RCC 7860 (cell line): ENCODE measurements around the gene EWSR1.
A peak's percentile ranks its signal among the peaks of the same experiment; 100 is the strongest.
"Not testable (repeated sequence)": the region's sequence is repeated elsewhere in the genome, so short reads cannot be mapped to it uniquely, and the experiment has no call there.

Source experiments
- DNase-seq: peaks from one replicate; pipeline ENCODE4 v3.0.0-alpha.2; 2015; ENCODE audit warnings: low spot score
- FAIRE-seq: peaks from 2 replicates; lab custom pipeline; 2012; peaks lifted over from hg19 to GRCh38; lab: Jason Lieb, UNC

The EWSR1 gene

GRCh38 chr22:29334696-29335344 lies 66.8 kb downstream of the EWSR1 start:
- DNase-seq (no peak), FAIRE-seq (no peak)

DNA sequence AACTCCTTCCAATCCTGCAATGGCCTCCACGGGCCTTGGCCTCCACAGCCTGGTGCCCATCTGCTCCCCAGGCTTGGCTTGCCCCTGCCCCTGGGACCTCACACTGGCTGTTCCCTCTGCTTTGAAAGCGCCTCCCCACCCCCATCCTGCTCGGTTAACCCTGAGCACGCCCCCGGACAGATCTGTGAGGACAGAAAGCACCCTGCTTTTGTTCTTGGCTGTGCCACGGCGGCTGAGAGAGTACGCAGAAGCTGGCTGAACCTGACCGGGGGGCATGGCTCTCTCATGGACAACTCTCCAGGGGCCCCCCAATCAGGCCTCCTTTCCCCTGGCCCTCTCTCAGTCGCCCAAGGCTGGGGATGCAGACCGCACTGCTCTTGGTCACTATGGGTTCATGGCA lies 67.6 kb downstream of the EWSR1 start:
- no peak for DNase-seq
- no peak for FAIRE-seq

DNA sequence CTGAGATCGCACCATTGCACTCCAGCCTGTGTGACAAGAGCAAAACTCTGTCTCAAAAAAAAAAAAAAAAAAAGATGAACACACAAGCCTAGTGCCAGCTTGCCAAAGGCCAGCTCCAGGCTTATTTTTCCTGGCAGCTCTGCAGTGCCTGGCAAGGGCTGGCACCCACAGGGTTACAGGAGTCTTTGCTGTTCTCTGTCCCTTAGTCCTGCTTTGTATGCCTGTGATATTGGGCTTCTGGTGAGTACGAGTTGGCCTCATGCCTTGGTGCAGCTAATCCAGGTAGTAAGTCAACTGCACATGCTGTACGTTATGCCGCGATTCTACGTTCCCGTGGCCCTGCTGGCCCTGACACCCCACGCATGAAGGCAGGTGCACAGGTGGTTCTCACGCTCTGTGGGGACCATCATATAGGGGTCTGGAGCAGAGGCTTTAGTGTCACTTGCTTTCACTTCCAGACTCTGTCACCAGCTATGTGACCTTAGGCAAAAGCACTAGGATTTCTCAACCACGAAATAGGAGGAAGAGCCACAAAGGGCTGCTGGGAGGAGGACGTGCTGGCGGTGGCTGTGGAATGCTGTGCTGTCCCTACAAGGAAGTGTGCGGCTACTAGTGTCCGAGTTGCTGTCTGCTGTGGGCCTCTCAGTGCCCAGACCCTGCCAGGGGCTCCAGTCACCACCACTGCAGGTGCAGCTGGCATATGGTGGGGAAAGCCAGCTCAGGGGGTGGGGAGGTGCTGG lies 68.9 kb downstream of the EWSR1 start:
- no peak for FAIRE-seq
- no peak for DNase-seq

DNA sequence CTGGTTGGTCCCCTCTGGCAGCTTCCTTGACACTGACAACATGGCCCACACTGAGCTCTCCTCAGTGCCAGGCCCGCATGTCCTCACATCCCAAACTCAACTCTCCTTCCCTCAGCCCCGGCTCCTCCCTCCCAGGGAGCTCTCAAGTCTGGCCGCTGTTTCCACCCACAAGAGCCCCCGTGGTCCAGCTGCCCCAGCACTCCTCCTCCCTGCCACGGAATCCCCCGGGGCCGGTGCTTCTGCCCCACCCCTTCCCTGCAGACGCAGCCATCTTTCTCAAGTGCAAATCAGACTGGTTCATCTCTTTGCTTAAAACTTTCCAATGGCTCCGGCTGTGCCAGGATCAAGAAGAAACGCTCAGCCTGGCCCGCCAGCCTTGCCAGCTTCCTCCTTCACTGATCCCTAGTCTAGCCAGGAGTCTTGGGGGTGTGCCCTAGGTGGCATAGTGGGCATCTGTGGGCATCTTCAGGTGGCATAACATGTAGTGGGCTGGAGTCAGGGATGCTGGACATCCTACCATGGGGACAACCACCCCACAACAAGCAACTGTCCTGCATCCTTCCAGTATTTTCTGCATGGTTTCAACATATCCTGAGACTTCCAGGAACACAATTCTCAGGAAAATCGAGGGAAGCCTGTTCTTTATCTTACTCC lies 69.7 kb downstream of the EWSR1 start:
- DNase-seq = no peak
- FAIRE-seq = no peak

GRCh38 chr22:29338398-29338797 lies 70.3 kb downstream of the EWSR1 start:
- DNase-seq (no peak), FAIRE-seq (no peak)

DNA sequence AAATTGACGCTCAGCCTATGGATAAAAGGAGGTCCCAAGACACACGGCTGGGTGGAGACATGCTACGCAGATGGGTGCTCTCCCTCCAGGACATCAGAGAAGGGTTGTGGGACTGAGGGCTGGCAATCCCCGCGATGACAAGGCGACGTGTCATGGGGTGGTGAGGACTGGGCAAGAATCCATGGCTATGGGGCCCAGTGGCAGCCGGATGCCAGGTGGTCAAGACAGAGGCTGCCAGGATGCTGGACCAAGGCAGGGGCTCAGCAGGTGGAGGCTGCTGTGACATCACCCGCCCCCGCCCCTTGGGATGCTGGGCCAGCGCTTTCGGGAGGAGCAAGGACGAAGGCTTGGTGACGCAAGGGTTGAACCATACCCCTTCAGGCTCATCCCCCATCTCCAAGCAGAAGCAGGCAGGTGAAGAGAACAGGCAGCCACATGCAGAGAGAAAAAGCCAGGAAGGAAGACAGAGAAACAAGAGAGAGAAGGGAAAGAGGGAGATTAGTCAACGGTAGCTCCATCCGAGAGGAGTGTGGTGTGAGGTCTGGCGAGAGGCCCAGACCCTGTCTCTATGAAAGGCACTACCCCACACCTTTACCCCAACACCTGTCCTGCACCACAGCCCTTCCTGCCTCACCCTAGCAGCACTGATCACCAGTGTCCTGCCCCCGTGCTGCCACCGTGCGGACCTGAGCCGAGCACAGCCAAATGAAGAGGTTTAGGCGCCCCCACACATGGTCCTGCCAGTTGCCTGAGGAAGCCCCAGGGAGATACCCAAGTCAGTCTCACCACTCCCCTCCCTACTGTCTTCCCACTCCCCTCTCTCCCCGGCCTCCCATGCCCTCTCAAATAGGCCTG lies 71.5 kb downstream of the EWSR1 start:
- DNase-seq (no peak), FAIRE-seq (no peak)

- no peak for FAIRE-seq
- DNase-seq = no peak
Measured at GRCh38 chr22:29340566-29340965, 72.5 kb downstream of the EWSR1 start.

DNA sequence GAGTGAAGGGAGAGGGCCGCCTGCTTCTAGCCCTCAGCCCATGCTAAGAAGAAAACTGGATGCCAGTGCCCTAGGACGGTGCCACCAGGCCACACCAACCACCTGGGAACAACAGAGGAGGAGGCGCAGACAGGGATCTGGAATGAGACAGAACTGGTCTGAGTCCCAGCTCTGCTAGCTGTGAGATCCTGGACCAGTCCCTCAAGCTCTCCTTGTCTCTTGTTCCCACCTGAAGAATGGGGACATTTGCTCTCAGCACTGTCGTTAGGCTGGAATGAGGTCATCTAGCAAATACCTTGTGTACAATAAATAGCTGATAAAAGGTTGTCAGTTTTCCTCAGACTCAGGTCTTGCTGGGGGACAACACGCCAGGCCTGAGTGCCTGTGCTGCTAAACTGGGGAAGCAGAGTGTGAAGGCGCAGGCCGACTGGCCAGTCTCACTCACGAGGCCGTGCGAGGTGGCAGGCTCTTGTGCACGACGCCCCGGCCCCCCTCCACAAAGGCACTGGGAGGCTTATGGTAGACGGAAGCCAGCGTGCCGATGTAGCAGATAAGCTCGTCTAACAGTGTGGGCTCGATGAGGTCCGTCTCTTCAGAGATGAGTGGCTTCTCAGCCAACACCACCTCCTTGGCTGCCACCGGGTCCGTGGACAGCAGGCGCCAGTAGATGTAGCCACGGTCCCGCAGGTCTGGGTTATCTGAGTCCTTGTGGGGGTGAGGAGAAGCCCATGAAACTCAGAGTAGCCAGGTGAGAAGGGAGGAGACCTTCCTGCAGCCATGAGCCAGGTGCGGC lies 73.2 kb downstream of the EWSR1 start:
- DNase-seq (no peak), FAIRE-seq (no peak)

- DNase-seq = no peak
Measured at GRCh38 chr22:29341849-29342127, 73.7 kb downstream of the EWSR1 start.

DNA sequence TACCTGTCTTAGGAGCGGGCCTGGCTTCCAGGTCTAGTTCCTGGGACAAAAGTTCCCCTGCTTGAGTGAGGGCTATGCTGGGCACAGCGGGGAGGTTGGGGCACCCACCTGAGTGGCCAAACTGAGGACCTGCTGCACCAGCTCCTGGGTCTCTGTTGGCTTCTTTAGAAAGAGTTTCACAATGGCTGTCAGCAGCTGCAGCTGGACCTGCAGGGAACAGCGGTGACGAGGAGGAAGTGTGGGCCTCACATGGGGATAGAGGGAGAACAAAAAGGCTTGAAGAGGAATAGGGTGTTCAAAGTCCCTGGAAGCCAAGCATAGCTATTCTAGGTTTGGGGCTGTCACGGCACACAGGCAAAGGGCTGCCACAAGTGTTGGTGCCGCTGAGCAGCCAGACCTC lies 74.1 kb downstream of the EWSR1 start:
- FAIRE-seq (no peak), DNase-seq (no peak)

More at GRCh38 chr22:29341849-29342127, 73.7 kb downstream of the EWSR1 start:
- FAIRE-seq = no peak

DNA sequence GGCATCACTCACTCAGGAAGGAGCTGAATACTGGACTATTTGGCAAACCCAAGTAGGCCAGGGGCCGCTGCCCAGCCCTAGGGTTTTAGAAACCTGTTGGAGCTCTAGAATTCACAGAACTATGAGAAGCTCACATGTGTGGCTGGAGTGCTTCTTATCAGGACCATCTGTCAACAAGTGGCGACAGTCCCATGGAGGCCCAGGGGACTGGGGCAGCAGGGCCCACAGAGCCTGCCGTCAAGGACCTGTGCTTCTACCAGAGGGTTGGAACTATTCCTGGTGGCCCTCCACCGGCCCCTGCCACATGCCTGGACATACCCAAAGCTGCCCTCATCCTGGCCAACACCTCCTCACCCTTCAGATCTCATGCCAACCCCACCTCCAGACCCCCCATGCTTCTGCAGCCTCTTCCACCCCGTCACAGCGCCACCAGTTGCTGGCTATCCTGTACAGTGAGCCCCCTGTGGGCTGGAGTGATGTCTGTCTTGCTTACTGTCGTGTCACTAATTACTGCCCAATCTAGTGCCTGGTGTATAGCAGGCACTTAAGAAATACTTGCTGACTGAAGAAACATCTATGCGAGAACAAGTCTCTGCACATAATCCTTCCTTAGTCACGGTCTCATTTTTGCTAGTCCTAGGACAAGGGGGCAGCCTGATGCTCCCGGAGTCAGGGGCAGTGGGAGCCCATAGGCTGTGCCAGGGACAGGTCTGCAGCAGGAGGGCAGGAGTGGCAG lies 74.7 kb downstream of the EWSR1 start:
- FAIRE-seq = no peak
- DNase-seq = no peak

DNA sequence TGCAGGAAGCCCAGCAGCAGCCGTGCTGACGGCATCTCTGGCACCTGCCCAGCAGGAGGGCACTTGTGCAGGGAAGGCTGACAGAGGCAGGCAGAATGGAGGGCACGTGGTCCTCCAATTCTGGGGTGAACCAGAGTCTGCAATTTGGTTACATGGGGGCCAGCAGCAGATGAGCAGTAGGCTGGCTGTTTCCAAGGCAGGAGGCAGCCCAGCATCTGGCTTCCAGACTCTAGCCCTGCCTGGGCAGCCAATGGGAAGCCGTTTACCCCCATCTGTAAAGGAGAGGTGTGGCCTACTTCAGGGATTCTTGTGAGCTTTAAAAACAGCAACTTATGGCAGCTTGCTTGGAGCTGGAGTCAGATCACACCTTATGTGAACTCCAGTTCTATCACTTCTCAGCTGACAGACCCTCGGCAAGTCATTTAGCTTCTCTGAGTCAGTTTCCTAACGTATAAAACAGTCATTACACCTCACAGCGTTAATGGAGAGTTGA lies 75.3 kb downstream of the EWSR1 start:
- no peak for FAIRE-seq
- peak; percentile 24 for DNase-seq

- DNase-seq = peak; percentile 95
- peak; percentile 96 for FAIRE-seq
Measured at GRCh38 chr22:29344137-29344536, 76.1 kb downstream of the EWSR1 start.

GRCh38 chr22:29344889-29345288 lies 76.8 kb downstream of the EWSR1 start:
- not testable (repeated sequence) for FAIRE-seq, DNase-seq

GRCh38 chr22:29345932-29346331 lies 77.9 kb downstream of the EWSR1 start:
- DNase-seq = no peak
- FAIRE-seq = no peak

DNA sequence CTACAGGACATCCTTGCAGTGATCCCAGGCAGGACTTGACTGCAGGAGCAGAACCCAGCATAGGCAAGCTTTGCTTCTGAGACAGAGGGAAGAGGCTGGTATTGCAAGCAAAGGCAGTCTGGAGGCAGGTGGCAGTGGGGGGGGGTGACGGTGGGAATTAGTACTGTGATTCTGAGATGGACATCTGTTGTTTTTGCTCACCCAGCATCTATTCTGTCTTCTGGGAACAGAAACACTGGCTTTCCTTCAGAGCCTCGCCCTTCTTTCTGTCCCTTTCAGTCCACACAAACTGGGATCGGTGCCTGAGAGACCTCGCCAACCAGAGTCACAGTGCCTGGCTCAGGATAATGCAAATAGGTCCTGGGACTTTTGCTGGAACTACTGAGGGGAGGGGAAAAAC lies 78.6 kb downstream of the EWSR1 start:
- no peak for FAIRE-seq
- DNase-seq = no peak

DNA sequence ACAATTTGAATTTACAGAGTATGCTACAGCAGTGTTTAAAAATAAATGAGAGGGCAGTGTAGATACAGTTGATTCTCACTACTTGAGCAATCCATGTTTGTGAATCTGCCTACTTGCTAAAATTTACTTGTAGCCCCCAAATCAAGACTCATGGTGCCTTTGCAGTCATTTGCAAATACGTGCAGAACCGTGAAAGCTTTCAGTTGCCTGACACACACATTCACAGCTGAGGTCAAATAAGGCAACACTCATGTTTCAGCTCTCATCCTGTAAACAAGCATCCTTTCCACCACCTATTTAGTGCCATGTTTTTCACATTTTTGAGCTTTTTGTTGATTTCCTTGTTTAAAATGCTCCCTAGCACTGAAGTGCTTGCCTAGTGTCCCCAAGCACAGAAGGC lies 80.0 kb downstream of the EWSR1 start:
- no peak for DNase-seq
- no peak for FAIRE-seq

- FAIRE-seq (no peak), DNase-seq (no peak)
Measured at GRCh38 chr22:29348956-29349355, 80.9 kb downstream of the EWSR1 start.
